OCI-LY7 (cell line): ENCODE measurements around the gene ATP6V1B1.

ENCODE experiments used
- EZH2phosphoT487 ChIP-seq: fragments of 200-600 bp; sonication (generic); IDR thresholded peaks from 2 replicates; pipeline ENCODE4 v1.6.1; 2018; ENCODE audit warnings: low read depth, borderline replicate concordance, mild to moderate bottlenecking, mixed run types, antibody characterized with exemption, low read length, moderate library complexity, mixed read lengths
- TF ChIP-seq, protein P1 (sequence below): fragments of 200-600 bp; sonication (generic); conservative IDR thresholded peaks from 2 replicates; pipeline ENCODE4 v1.5.1; 2014; ENCODE audit warnings: mild to moderate bottlenecking, antibody characterized with exemption, low read length, moderate library complexity, mixed read lengths

DNA sequence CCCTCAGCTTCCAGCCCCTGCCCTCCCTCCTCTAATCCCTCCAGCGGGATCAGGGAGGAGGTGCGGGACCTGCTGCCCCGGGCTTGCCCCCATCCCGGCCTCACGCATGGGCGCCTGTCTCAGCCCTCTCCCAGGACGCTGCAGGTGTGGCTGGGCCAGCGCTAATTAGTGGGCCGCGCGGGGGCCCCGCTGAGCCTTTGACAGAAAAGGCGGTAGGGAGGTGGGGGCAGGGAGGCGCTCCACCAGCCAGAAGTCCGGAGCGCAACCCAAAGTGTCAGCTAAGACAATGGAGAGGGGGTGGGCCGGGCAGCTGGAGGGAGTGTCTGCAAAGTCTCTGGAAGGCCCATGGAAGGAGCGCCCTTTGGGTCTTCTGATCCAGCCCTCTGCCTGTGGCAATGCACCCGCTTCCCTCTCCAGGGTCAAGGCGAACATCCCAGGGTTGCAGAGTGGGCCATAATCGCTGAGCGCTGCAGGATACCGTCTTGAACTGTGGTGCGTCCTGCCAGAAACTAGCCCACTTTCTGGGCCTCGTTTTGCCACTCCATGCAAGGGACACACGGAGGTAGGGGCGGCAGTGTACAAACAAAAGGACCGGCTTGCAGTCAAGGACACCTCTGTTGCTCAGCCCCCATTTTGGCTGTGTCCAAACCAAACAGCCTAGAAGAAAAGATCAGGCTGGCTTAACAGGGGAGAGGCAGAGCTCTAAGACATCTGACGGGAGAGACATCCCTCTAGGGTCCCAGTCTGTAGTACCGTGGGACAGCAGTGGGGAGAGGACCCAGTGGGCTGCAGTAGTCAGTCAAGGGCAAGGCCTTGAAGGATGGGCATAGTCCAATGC lies 3.5 kb downstream of the ATP6V1B1 start:
- TF ChIP-seq, protein P1, sequence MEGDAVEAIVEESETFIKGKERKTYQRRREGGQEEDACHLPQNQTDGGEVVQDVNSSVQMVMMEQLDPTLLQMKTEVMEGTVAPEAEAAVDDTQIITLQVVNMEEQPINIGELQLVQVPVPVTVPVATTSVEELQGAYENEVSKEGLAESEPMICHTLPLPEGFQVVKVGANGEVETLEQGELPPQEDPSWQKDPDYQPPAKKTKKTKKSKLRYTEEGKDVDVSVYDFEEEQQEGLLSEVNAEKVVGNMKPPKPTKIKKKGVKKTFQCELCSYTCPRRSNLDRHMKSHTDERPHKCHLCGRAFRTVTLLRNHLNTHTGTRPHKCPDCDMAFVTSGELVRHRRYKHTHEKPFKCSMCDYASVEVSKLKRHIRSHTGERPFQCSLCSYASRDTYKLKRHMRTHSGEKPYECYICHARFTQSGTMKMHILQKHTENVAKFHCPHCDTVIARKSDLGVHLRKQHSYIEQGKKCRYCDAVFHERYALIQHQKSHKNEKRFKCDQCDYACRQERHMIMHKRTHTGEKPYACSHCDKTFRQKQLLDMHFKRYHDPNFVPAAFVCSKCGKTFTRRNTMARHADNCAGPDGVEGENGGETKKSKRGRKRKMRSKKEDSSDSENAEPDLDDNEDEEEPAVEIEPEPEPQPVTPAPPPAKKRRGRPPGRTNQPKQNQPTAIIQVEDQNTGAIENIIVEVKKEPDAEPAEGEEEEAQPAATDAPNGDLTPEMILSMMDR: no peak
- no peak for TF ChIP-seq EZH2phosphoT487
